K562 (cell line): ENCODE data around the gene RHOBTB3. TPM values are rescaled to one million over a fixed set of nuclear protein-coding genes. Genes with fewer than 3 reads are reported as not detected.

Experiments used
- BACH1 ChIP-seq: fragments of 200-800 bp; sonication (Bioruptor generic); IDR thresholded peaks from 2 replicates; pipeline ENCODE4 v1.6.1; 2016; ENCODE audit warnings: missing genetic modification characterization, missing compliant biosample characterization
- CHCHD3 ChIP-seq: fragments of 250-450 bp; sonication (Bioruptor Pico); IDR thresholded peaks from 2 replicates; pipeline ENCODE4 v2.1.2; 2022; ENCODE audit warnings: mild to moderate bottlenecking
- COPS2 ChIP-seq: fragments of 450-650 bp; conservative IDR thresholded peaks from 2 replicates; pipeline ENCODE4 v1.6.1; 2016; ENCODE audit warnings: mild to moderate bottlenecking, moderate library complexity
- CREB1 ChIP-seq, 2 experiments: sonication (generic) in 1 of 2; formaldehyde crosslinking in 1 of 2; IDR thresholded peaks; 2 replicates each; pipeline versions ENCODE4 v1.6.1 to v1.8.0; 2012 to 2022; ENCODE audit warnings: inconsistent platforms in 1 of 2, mild to moderate bottlenecking in 1 of 2, missing genetic modification reagents in 1 of 2, moderate library complexity in 1 of 2
- EZH2 ChIP-seq: IDR thresholded peaks from 2 replicates; pipeline ENCODE4 v1.6.1; 2012; ENCODE audit warnings: low read depth, mild to moderate bottlenecking, inconsistent platforms, low read length, borderline replicate concordance
- HCFC1 ChIP-seq: IDR thresholded peaks from 2 replicates; pipeline ENCODE4 v1.6.1; 2012; ENCODE audit warnings: low read depth, low read length, improper control_type of control experiment
- KLF13 ChIP-seq: fragments of 450-650 bp; IDR thresholded peaks from 2 replicates; pipeline ENCODE4 v1.6.1; 2016; ENCODE audit warnings: missing genetic modification characterization, low read depth, mild to moderate bottlenecking, missing compliant biosample characterization, moderate library complexity, borderline replicate concordance
- POLR2H ChIP-seq: IDR thresholded peaks from 2 replicates; pipeline ENCODE4 v1.6.1; 2016; ENCODE audit warnings: missing genetic modification characterization, low read depth, mild to moderate bottlenecking, control low read depth, missing compliant biosample characterization, moderate library complexity
- PPARD ChIP-seq: fragments of 250-450 bp; sonication (Bioruptor Pico); IDR thresholded peaks from 2 replicates; pipeline ENCODE4 v1.8.0; 2022; ENCODE audit warnings: inconsistent platforms, mild to moderate bottlenecking, moderate library complexity
- PTBP1 ChIP-seq: fragments of 200-400 bp; formaldehyde crosslinking; IDR thresholded peaks from 2 replicates; pipeline ENCODE4 v1.6.1; 2017; ENCODE audit warnings: low read depth, low read length
- SAP30 ChIP-seq: fragments of 200-600 bp; sonication (generic); IDR thresholded peaks from 2 replicates; pipeline ENCODE4 v1.6.1; 2012; ENCODE audit warnings: borderline replicate concordance, low read depth, mild to moderate bottlenecking, moderate library complexity, low read length, control low read depth, inconsistent platforms; ENCODE audit not compliant: insufficient read depth, poor library complexity, severe bottlenecking
- SIN3B ChIP-seq: fragments of 450-650 bp; IDR thresholded peaks from 2 replicates; pipeline ENCODE4 v1.6.1; 2017; ENCODE audit warnings: low read depth, mild to moderate bottlenecking, moderate library complexity
- SNRNP70 ChIP-seq: fragments of 200-400 bp; formaldehyde crosslinking; optimal IDR thresholded peaks from 2 replicates; pipeline ENCODE3; 2017; ENCODE audit warnings: low read depth, low read length
- STAT5B ChIP-seq: fragments of 250-450 bp; sonication (Bioruptor Pico); IDR thresholded peaks from 2 replicates; pipeline ENCODE4 v1.8.0; 2021; ENCODE audit warnings: mild to moderate bottlenecking, inconsistent platforms
- TARDBP ChIP-seq: fragments of 450-650 bp; IDR thresholded peaks from 2 replicates; pipeline ENCODE4 v1.6.1; 2016
- ZNF274 ChIP-seq: IDR thresholded peaks from 2 replicates; pipeline ENCODE4 v1.6.1; 2011; ENCODE audit warnings: low read depth, mild to moderate bottlenecking, low read length, moderate library complexity, borderline replicate concordance
- ZNF316 ChIP-seq: fragments of 450-650 bp; IDR thresholded peaks from 2 replicates; pipeline ENCODE4 v1.6.1; 2016
- ZNF436 ChIP-seq: fragments of 250-450, 450-650 bp; sonication (Bioruptor Pico); formaldehyde crosslinking; IDR thresholded peaks from 2 replicates; pipeline ENCODE4 v1.7.0; 2020; ENCODE audit warnings: mild to moderate bottlenecking
- ZNF445 ChIP-seq: fragments of 250-450 bp; sonication (Bioruptor Pico); IDR thresholded peaks from 2 replicates; pipeline ENCODE4 v1.4.0; 2020; ENCODE audit warnings: low read depth, mild to moderate bottlenecking, moderate library complexity
- ZNF57 ChIP-seq: fragments of 450-650 bp; formaldehyde crosslinking; IDR thresholded peaks from 2 replicates; pipeline ENCODE4 v1.4.0; 2020; ENCODE audit warnings: mild to moderate bottlenecking, moderate library complexity
- ZNF77 ChIP-seq: fragments of 250-450 bp; sonication (Bioruptor Pico); IDR thresholded peaks from 2 replicates; pipeline ENCODE4 v1.5.0; 2020
- ZSCAN32 ChIP-seq: fragments of 450-650 bp; formaldehyde crosslinking; IDR thresholded peaks from 2 replicates; pipeline ENCODE4 v1.4.0; 2020; ENCODE audit warnings: mild to moderate bottlenecking, moderate library complexity
- polyA plus RNA-seq, 8 experiments: library from polyadenylated mRNA; depleted of rRNA in 4 of 8; stranded (reverse) in 5 of 8; unstranded in 3 of 8; fragments of >200 nt; fragmentation: Nextera tagmentation in 2 of 8; fragmentation: Illumina TruSeq in 1 of 8; extraction: Ambion mirVana in 2 of 8; extraction: Trizol in 1 of 8; gene quantifications; 2 replicates each; pipeline versions ENCODE4 v1.2.1 to v1.2.3, GENCODE V29; 2011 to 2014; ENCODE audit warnings: inconsistent platforms in 1 of 8, missing spikeins in 1 of 8
- total RNA-seq, 7 experiments: library from RNA; depleted of rRNA in 6 of 7; stranded (reverse); fragments of >200 nt in 6 of 7; fragmentation: Illumina TruSeq in 2 of 7; extraction: Trizol in 2 of 7; gene quantifications; 2 replicates each; pipeline versions ENCODE4 v1.2.1 to v1.2.3, GENCODE V29; 2011 to 2021; ENCODE audit warnings: low replicate concordance in 1 of 7
- TF ChIP-seq, protein P1 (sequence below): IDR thresholded peaks from 2 replicates; pipeline ENCODE4 v1.6.1; 2011; ENCODE audit not compliant: insufficient read length; ENCODE audit errors: extremely low read depth
- TF ChIP-seq, protein P2 (sequence below): fragments of 450-650 bp; formaldehyde crosslinking; IDR thresholded peaks from 2 replicates; pipeline ENCODE4 v1.4.0; 2020; ENCODE audit warnings: mild to moderate bottlenecking, mixed read lengths
- TF ChIP-seq, protein P3 (sequence below): fragments of 250-450 bp; sonication (Bioruptor Pico); IDR thresholded peaks from 2 replicates; pipeline ENCODE4 v1.5.0; 2020; ENCODE audit warnings: mild to moderate bottlenecking, borderline replicate concordance

RHOBTB3 gene
- total and polyA plus RNA-seq, 9 of the 15 experiments (the other 6 are each of a cell fraction or from before 2014, with no cell fraction given): 39.7 to 143 (median 115) TPM

GRCh38 chr5:95729115-95730010, 1.8 kb upstream of the RHOBTB3 start (continued):
- TF ChIP-seq, protein P1, sequence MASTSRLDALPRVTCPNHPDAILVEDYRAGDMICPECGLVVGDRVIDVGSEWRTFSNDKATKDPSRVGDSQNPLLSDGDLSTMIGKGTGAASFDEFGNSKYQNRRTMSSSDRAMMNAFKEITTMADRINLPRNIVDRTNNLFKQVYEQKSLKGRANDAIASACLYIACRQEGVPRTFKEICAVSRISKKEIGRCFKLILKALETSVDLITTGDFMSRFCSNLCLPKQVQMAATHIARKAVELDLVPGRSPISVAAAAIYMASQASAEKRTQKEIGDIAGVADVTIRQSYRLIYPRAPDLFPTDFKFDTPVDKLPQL: no peak
- TF ChIP-seq KLF13 (tag) (peak; percentile 33; the same call in 1 of the 2 replicates), POLR2H (tag) (peak; percentile 99), CHCHD3 (CRISPR knock-in tag) (peak; percentile 90), EZH2 (no peak), ZSCAN32 (CRISPR knock-in tag) (peak; percentile 25; the same call in 1 of the 2 replicates), HCFC1 (no peak), ZNF57 (CRISPR knock-in tag) (no peak; the same call in 1 of the 2 replicates), SNRNP70 (no peak), ZNF274 (no peak), COPS2 (no peak), SIN3B (no peak), BACH1 (no peak), ZNF436 (CRISPR knock-in tag) (peak; percentile 68), TARDBP (no peak), ZNF445 (CRISPR knock-in tag) (no peak; the same call in none of the 2 replicates), PPARD (CRISPR knock-in tag) (no peak), SAP30 (no peak), CREB1 (IDR thresholded peaks at IDR 0.05) (peak; percentile 34; the same call in 1 of the 2 replicates), CREB1 (CRISPR knock-in tag; IDR thresholded peaks at IDR 0.05) (no peak), ZNF316 (no peak), STAT5B (no peak), ZNF77 (CRISPR knock-in tag) (peak; percentile 82), PTBP1 (peak; percentile 76; the same call in 1 of the 2 replicates)
- TF ChIP-seq, protein P2, sequence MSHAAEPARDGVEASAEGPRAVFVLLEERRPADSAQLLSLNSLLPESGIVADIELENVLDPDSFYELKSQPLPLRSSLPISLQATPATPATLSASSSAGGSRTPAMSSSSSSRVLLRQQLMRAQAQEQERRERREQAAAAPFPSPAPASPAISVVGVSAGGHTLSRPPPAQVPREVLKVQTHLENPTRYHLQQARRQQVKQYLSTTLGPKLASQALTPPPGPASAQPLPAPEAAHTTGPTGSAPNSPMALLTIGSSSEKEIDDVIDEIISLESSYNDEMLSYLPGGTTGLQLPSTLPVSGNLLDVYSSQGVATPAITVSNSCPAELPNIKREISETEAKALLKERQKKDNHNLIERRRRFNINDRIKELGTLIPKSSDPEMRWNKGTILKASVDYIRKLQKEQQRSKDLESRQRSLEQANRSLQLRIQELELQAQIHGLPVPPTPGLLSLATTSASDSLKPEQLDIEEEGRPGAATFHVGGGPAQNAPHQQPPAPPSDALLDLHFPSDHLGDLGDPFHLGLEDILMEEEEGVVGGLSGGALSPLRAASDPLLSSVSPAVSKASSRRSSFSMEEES (CRISPR knock-in tag): peak; percentile 1
- TF ChIP-seq, protein P3, sequence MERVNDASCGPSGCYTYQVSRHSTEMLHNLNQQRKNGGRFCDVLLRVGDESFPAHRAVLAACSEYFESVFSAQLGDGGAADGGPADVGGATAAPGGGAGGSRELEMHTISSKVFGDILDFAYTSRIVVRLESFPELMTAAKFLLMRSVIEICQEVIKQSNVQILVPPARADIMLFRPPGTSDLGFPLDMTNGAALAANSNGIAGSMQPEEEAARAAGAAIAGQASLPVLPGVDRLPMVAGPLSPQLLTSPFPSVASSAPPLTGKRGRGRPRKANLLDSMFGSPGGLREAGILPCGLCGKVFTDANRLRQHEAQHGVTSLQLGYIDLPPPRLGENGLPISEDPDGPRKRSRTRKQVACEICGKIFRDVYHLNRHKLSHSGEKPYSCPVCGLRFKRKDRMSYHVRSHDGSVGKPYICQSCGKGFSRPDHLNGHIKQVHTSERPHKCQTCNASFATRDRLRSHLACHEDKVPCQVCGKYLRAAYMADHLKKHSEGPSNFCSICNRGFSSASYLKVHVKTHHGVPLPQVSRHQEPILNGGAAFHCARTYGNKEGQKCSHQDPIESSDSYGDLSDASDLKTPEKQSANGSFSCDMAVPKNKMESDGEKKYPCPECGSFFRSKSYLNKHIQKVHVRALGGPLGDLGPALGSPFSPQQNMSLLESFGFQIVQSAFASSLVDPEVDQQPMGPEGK (CRISPR knock-in tag): peak; percentile 15
